Peyer's patch (tissue), 4 donors: ENCODE data around the gene GMIP.

Experiments
- POLR2A ChIP-seq, 2 donors: fragments of 450-650 bp; IDR thresholded peaks; one replicate each; pipeline ENCODE4 v1.5.1; 2017; ENCODE audit warnings: antibody characterized with exemption in 2 of 2, mild to moderate bottlenecking in 2 of 2, moderate library complexity in 2 of 2
- TF ChIP-seq, protein P1 (sequence below), 6 experiments: fragments of 450-650 bp in 4 of 6; fragments of 200-600 bp in 2 of 6; sonication (generic) in 1 of 6; IDR thresholded peaks; one replicate each; pipeline ENCODE4 v1.5.1; 2017 to 2019; ENCODE audit warnings: antibody characterized with exemption in 6 of 6, mild to moderate bottlenecking in 3 of 6, moderate library complexity in 1 of 6

DNA sequence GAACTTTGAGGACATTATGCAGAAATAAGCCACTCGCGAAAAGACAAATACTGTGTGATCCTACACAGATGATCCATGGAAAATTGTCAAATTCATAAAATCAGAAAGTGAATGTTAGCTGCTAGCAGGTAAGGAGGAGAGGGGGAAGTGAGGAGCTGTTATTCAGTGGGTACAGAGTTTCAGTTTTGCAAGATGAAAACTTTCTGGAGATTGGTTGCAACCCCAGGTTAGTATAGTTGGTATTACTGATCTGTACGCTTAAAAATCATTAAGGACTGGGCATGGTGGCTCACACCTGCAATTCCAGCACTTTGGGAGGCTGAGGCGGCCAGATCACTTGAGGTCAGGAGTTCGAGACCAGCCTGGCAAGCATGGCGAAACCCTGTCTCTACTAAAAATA lies 43.1 kb upstream of the GMIP start:
- no peak for TF ChIP-seq POLR2A (IDR thresholded peaks at IDR 0.05)
- TF ChIP-seq, protein P1, sequence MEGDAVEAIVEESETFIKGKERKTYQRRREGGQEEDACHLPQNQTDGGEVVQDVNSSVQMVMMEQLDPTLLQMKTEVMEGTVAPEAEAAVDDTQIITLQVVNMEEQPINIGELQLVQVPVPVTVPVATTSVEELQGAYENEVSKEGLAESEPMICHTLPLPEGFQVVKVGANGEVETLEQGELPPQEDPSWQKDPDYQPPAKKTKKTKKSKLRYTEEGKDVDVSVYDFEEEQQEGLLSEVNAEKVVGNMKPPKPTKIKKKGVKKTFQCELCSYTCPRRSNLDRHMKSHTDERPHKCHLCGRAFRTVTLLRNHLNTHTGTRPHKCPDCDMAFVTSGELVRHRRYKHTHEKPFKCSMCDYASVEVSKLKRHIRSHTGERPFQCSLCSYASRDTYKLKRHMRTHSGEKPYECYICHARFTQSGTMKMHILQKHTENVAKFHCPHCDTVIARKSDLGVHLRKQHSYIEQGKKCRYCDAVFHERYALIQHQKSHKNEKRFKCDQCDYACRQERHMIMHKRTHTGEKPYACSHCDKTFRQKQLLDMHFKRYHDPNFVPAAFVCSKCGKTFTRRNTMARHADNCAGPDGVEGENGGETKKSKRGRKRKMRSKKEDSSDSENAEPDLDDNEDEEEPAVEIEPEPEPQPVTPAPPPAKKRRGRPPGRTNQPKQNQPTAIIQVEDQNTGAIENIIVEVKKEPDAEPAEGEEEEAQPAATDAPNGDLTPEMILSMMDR (IDR thresholded peaks at IDR 0.05): no peak
